Activated effector memory CD4-positive, alpha-beta T cell treated with anti-CD3 and anti-CD28 coated beads, Interleukin-2, amount 50 U/mL, for 16 hours (primary cell): ENCODE measurements around the gene PNKP.
A peak's percentile ranks its signal among the peaks of the same experiment; 100 is the strongest.

Source experiments
- DNase-seq: peaks from one replicate; pipeline ENCODE4 v3.0.0-alpha.2; 2020

PNKP gene

GRCh38 chr19:49874503-49875157 lies 7.3 kb upstream of the PNKP start:
- DNase-seq, result no peak

- no peak for DNase-seq
Observed at GRCh38 chr19:49873834-49874233, 6.5 kb upstream of the PNKP start.

- no peak for DNase-seq
Observed at GRCh38 chr19:49873129-49873521, 5.7 kb upstream of the PNKP start.

GRCh38 chr19:49872245-49873128 lies 5.1 kb upstream of the PNKP start:
- DNase-seq, result no peak

- DNase-seq, result no peak
Observed at GRCh38 chr19:49871349-49871985, 4.1 kb upstream of the PNKP start.

- no peak for DNase-seq
Observed at GRCh38 chr19:49870309-49870901, 3.0 kb upstream of the PNKP start.

- DNase-seq, result peak; percentile 96
Observed at GRCh38 chr19:49869484-49870308, 2.3 kb upstream of the PNKP start.

GRCh38 chr19:49869009-49869483 lies 1.7 kb upstream of the PNKP start:
- DNase-seq, result no peak

- DNase-seq, result no peak
Observed at GRCh38 chr19:49864890-49865289, 2.5 kb downstream of the PNKP start.

GRCh38 chr19:49863935-49864320 lies 3.4 kb downstream of the PNKP start:
- DNase-seq, result no peak

GRCh38 chr19:49863254-49863934 lies 4.0 kb downstream of the PNKP start:
- no peak for DNase-seq

GRCh38 chr19:49862391-49863253 lies 4.8 kb downstream of the PNKP start:
- DNase-seq, result no peak

GRCh38 chr19:49861541-49862378 lies 5.6 kb downstream of the PNKP start:
- DNase-seq, result no peak

- no peak for DNase-seq
Observed at GRCh38 chr19:49861107-49861506, 6.3 kb downstream of the PNKP start.

- no peak for DNase-seq
Observed at GRCh38 chr19:49860336-49861102, 6.9 kb downstream of the PNKP start.

- DNase-seq, result no peak
Observed at GRCh38 chr19:49859682-49860335, 7.6 kb downstream of the PNKP start.

- DNase-seq, result no peak
Observed at GRCh38 chr19:49858088-49858985, 9.0 kb downstream of the PNKP start.

- no peak for DNase-seq
Observed at GRCh38 chr19:49857838-49858087, 9.6 kb downstream of the PNKP start.
